ENCODE data around the gene INPP5A.
"Not testable (repeated sequence)": the region's sequence is repeated elsewhere in the genome, so short reads cannot be mapped to it uniquely, and the experiment has no call there.

The INPP5A gene

DNA sequence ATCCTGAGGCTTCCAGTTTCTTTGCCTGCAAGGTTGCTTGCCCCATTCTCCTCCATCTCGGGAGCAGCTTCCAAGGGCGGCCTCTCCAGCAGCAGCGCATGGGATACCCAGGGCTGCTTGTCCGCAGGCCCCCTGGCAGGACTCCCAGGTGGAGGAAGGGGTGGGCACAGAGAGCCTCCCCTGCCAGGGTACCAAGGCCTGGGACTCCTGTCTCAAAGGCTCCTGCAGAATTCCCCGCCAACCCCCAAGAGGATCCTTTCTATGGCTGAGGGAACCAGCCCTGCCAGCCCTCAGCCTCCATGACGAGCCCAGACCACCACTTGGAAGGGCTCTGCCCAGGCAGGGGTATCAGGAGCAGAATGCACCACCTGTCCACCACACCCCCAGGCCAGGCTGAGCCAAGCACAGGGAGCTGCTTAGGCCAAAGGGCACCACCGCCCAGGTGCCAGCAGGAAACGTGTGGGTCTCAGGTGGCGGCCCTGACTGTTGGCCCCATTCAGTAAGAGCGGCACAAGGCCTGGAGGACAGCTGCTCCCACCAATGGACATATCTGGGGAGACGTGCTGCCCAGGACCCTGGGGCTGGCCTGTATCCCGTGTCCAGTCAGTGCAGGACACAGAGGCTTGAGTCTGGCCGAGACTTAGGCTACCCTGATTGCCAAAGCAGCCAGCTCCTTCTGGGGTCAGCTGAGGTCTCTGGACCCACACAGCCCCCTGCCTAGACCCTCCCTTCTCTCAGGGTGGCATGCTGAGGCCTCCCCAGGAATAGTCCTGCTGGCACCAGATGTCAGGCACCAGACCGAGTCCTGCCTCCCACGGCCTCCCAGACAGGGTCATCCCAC, 33.8 kb upstream of the INPP5A start:
- in situ Hi-C loops (cut with MboI; ENCODE audit: low sequenced_read_pairs): no loop called here

DNA sequence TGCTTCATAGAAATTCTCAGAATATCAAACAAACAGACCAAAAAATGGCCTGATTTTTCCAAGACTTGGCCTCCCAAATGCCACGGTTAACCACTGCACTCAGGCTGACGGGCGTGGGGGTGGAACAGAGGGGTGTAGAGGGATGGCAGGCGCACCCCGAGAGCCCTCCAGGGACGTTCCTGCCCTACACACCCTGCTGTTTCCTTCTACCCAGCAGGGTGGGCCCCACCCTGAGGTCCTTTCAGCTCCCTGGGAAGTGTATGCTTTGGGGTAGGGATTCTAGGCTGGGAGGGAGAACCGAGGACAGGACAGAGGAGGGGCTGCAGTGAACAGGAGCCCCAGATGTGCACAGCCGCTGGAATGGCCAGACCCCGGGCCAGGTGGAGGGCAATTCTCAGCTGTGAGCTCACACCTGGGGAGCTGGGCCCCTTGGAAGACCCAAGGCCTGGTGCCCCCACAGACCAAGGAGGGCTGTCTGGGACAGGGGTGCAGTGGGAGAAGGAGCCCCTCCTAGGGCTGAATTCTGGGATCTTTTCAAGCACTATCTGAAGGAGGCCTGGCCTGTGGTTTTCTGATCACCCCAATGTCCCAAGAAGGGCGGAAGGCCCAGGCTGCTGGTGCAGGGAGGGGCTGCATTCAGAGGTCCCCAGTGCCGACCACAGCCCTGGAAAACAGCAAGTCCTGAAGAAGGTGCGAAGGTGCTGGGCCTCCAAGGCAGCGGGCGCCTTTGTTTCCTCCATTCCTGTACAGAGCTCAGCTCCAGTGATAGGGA, 32.9 kb upstream of the INPP5A start:
- in situ Hi-C loops (cut with MboI; ENCODE audit: low sequenced_read_pairs): no loop called here

DNA sequence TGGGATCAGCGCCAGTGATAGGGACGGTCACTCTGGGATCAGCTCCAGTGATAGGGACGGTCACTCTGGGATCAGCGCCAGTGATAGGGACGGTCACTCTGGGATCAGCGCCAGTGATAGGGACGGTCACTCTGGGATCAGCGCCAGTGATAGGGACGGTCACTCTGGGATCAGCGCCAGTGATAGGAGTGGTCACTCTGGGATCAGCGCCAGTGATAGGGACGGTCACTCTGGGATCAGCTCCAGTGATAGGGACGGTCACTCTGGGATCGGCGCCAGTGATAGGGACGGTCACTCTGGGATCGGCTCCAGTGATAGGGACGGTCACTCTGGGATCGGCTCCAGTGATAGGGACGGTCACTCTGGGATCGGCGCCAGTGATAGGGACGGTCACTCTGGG, 32.0 kb upstream of the INPP5A start:
- in situ Hi-C loops (cut with MboI; ENCODE audit: low sequenced_read_pairs): not testable (repeated sequence)

DNA sequence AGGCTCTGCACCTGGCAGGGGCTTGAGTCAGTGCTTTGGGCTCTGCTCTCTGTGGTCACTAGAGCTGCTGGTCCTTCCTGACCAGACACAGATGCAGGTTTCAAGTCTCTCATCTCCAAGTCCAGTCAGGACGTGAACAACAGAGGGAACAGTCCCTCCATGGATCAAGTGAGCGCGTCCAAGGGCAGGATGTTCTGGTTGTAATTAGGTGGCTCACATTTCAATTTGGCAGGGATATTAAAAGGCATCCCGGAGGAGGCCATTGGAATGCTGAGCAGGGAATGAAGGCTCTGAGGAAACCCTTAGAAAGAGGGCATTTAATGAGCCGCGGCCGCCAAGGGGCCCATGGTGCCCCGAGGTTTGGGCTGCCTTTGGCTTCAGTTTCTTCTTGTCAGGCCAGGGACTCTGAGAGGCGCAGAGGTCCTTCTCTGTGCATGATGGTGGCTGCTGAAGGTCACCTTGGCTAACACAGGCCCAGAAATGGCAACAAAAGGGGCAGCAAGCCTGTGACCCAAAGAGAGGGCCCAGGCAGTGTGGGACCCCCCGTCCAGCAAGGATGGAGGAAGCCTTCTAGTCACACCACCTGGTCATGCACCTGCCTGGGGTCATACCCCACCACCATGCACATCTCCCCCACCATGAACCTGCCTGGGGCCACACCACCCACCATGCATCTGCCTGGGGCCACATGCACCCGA, 30.7 kb upstream of the INPP5A start:
- in situ Hi-C loops (cut with MboI; ENCODE audit: low sequenced_read_pairs): no loop called here

DNA sequence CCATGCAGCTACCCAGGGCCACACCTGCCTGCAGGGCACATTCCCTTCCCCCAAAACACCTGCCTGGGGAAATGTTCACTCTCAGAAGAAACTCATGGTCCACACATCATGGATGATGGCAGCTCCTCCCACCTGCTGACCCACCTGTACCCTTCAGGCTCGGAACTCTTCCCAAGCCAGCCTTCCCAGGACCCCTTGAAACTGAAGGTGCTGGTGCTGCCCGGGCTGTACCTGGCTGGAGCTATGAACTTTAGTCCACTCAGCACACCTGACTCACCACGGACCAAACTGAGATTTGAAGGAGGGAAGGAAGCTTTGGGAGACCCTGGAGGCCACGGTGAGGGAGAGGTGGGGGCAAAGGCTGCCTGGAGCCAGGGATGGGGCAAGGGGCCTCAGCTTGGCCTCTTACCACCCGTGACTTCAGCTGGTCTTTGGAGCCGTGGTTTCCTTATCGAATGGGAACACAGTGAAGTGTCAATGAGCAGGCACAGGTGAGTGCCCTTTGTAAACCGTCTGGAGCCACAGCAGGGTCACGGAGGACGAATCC, 30.1 kb upstream of the INPP5A start:
- in situ Hi-C loops (cut with MboI; ENCODE audit: low sequenced_read_pairs): no loop called here

DNA sequence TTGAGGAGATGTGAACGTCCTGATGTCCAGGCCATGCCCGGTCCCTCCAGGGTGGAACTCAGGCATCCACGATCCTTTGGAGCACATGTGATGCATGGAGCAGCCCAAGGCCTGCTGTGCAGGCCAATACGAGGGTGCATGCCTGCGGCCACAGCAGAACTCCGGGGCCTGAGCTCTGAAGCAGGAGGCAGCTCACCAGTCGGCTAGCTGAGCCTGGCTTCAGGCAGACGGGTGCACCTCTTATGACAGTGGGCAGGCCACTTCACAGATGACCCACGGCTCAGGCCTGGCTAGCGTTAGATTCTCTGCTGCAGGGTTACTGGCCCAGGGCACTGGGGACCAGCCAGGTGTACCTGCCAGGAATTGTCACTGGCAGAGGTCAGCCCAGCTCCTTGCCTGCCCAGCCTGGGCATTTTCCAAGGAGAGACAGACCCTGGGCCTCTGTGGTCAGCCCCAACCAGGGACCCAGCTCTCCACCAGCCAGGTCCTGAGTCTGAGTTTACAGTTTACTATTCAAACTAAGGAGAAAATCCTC, 29.6 kb upstream of the INPP5A start:
- in situ Hi-C loops (cut with MboI; ENCODE audit: low sequenced_read_pairs): no loop called here

DNA sequence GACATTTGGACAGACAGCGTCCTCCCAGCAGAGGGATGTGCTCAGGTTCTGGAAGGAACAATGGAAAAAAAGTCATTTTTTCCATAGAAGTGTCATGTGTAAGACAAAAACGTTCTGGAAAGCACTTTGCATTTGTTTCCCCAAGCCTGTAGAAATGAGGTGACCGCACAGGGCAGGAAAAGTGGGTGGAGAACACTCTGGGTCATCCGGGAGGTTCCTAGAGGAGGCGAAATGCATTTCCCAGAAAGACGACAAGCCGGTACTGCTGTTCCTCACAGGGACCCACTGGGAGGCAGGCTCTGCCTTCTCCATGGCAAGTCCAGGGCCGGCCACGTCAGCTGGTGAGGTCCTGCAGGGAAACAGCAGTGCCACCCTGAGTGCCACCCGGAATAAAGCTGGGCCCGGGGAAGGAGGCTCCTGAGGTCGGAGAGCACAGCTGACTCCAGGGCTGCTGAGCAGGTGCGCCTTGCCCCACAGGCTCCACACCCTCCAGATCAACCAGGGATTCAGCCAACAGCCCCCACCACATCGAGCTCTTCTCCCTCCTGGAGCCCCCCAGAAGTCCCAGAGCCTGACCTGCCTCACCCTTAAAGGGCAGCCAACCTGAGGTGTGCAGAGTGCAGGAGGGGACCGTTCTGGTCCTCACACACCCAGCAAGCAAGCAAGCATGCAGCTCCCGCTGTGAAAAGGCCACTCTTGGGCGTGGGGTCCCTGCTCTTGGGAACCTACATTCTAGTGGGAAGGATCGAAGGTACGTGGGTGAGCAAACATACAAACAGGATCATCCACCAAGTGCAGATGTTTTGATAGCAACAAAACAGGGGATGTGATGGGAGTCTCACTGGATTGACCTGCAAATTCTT, 28.8 kb upstream of the INPP5A start:
- in situ Hi-C loops (cut with MboI; ENCODE audit: low sequenced_read_pairs): no loop called here

DNA sequence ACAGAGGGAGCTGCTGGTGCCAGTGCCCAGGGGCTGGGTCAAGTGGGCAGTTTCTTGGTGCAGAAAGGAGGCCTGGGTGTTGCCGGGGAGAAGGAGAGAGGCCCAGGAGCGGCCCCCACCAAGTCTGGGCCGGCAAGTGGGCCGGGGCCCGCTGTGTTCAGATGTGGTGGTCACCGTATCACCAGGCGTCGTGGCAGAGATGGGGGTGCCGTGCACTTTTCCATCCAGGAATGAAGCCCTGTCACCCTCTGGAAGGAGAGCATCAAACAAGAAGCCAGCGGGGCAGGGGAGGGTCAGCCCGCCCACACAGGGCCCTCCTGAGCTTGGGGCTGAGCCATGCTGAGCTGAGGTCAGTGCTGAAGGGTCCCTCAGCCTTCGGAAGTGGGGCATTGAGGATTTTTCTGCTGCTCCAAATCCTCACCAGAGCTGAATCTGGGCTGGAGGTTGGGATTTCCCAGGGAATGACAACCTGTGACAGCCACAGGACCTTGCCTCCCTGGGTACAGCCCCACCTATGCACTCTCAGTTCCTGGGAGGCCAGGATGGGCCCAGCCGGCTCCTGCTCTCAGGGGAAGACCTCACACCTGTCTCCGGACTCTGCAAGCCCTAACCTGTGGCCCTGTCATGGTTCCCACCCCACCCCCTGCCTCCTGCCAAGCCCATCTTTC, 27.9 kb upstream of the INPP5A start:
- in situ Hi-C loops (cut with MboI; ENCODE audit: low sequenced_read_pairs): no loop called here

DNA sequence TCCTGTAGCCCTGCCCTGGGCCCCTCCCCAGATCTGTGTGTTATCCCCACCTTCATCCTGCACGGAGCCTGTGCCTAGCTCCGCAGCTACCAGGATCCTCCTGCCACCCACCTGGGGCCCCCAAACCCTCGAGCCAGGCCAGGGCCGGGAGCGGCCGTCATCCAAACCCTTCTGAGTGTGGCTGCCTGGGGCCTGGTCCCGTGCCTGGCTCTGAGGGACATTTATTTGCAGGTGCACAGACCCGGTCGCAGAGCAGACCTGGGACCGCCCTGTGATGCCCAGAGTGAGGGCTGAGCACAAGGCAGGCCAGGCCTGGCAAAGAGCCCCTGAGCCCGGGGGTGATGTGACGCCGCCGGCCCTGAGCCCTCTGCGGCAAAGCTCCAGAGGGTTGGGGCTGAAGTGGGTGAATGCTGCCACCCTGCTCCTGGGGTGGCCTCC, 27.4 kb upstream of the INPP5A start:
- in situ Hi-C loops (cut with MboI; ENCODE audit: low sequenced_read_pairs): no loop called here

DNA sequence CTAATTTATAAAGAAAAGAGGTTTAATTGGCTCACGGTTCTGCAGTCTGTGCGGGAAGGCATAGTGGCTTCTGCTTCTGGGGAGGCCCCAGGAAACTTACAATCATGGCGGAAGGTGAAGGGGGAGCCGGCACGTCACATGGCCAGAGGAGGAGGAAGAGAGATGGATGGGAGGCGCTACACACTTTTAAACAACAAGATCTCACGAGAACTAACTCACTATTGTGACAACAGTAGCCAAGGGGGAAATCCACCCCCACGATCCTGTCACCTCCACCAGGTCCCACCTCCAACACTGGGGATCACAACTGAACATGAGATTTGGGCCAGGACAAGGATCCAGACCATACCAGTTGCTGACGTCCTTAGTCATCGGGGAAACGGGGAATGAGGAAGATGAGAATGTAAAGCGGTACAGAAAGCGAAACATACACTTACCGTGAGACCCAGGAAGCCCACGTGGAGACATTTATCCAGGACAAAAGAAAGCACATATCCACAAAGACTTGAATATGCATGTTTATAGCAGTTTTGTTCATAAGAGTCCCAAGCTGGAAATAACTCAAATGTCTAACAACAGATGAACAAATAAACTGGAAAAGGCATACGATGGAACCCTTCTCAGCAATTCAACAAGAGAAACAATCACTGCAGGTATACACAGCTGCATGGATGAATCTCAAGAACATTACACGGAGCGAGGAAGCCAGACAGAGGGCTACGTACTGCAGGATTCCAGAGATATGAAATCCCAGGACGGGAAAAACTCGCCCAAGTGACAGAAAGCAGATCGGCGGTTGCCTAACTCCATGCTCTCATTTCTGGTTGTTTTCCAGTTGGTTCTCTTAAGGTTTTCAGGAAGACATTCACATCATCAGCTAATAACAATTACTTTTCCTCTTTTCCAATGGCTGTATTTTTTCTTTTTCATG, 26.2 kb upstream of the INPP5A start:
- in situ Hi-C loops (cut with MboI; ENCODE audit: low sequenced_read_pairs): no loop called here

DNA sequence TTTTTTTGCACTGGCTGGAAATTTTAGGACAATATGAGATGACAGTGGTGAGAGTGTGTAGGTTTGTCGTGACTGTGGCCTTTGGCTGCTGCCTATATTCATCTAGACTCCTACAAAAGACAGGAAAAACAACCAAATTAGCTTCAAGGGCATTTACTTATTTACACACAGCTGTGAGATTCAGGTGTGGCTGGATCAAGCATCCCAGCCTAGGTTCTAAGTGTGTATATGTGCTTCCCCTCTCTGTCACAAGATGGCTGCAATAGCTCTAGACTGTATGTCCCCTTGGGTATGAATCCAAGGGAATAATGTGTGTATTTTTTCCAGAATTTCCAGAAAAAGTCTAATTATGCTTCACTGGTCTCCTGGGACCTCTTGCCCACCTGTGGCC, 25.5 kb upstream of the INPP5A start:
- in situ Hi-C loops (cut with MboI; ENCODE audit: low sequenced_read_pairs): no loop called here

DNA sequence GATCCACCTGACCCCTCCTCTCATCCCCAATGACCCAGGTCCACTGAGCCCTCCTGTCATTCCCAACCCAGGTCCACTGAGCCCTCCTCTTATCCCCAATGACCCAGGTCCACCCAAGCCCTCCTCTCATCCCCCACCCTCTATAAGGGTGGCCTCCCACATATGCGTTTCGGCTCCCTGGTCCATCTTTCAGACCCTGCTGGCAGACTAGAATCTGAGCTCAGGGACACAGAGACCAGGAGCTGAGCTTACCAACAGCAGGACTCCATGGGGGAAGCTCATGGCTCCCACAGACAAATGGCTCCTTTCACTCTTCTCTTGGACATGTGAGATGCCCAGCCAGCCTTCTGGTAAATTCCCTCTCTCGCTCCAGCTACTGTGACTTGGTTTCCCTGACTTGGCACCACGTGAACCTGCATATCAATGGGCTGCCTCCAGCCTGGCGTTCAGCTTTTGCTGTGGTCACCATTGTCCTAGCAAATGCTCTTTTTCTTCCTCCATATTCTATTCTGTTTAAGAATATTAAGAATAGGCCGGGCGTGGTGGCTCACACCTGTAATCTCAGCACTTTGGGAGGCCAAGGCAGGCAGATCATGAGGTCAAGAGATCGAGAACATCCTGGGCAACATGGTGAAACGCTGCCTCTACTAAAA, 24.8 kb upstream of the INPP5A start:
- in situ Hi-C loops (cut with MboI; ENCODE audit: low sequenced_read_pairs): no loop called here

DNA sequence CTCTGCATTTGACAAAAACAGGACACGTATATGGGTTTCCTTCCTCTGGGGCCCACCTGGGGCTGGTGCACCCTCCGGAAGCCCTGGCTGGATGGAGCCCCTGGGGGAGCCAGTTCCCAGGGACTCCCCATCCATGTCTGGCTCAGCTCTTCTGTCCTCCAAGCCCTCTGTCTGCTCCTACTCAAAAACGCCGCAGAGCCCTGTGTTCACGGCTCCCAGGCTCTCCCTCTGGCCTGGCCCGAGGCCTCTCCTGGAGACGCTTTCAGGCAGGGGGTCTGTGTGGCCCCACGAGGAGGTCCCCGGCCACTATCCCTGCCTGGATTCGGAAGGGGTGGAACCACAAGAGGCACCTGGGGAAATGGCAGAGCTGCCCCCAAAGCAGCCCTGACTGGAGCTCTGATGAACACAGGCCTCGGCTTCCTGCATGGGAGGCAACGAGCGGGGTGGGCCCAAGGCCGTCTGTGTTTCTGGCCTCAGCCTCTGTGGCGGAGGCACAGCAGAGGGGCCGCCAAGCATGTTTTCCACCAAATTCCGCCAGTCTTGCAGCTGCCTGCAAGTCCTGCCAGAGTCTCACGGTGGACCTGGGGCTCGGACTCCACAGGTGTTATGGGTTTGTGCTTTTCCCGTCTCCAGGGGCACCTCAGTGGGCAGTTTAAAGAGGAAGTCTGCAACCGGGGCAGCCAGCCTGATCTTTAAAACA, 22.6 kb upstream of the INPP5A start:
- in situ Hi-C loops (cut with MboI; ENCODE audit: low sequenced_read_pairs): no loop called here

DNA sequence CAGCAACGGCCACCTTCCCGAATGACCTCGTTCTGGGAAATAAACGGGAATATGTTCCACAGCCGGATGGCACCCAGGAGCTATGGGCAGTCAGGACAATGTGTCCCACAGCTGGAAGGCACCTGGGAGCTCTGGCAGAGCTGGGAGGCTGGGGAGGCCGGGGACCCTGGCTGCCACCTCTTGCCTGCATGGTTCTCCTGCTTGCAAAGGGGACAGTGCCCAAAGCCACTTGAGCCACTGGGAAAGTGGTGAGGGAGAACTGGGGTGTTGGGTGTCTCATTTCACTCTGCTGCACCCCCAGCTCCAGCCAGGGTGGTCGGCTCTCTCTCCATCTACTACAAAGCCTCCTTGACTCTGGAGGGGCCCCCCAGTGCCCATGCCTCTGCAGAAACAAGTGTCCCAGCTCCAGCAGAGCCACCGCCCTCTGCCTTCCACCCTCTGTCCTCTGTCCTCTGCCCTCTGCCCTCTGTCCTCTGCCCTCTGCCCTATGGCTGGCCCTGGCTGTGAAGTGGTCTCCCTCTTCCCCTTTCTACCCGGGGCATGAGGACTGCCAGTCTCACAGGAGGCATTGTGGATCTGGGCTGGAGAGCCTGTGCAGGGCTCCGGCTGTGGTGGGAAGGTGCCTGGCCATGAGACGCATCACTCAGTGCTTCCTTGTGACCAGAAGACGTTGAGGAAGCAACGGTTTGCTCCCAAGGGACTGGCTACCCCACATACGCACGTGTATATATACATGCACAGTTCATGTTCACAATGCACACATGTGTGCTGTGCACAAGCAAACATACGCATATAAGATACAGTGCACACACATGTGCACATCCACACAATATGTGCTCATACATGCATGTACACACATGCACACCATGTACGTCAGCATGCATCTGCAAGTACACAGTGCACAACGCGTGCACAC, 21.5 kb upstream of the INPP5A start:
- in situ Hi-C loops (cut with MboI; ENCODE audit: low sequenced_read_pairs): no loop called here

DNA sequence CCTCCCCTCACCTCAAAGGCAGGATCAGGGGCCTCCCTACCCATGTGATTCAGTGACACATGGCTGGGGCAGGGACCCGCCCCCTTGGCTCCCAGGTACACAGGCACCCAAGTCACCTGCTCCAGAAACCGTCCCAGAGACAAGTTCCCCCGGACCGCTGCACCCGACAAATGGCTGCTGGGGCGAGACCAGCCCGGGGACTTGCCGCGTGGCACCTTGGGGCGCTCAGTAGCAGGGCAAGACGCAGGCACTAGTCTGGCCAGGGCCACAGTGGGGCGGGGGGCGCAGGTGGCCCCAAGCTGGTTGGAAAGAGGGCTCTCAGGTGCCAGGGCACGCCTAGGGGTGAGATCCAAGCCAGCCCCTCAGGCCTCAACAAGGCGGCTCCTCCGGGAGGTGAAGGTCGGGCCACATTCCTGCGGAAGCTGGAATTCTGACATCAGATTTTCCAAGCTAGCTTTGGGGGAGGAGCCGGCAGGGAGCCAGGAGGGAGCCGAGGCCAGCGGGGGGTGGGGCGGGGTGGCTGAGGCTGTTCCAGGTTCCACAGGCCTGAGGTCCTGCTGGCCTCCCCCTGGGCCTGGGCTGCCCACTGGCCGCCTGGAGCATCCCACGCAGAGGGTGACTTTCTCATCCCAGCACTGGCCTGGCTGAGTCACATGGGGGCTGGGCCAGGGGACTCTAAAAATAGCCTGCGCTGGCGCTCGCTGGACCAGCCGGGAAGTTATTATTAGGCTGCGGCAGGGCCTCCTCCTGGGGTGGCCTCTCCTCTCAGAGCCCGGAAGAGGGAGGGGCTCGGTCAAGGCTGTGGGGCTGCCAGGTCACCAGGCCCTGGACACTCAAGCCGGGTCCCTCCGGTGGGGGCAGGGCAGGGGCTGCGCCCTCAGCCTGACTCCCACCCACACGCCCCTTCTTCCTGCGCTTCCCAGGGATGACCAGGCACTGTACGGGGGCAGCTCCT, 20.5 kb upstream of the INPP5A start:
- in situ Hi-C loops (cut with MboI; ENCODE audit: low sequenced_read_pairs): no loop called here
